ENCODE measurements around the gene ITIH1. TPM values are rescaled to one million over a fixed set of nuclear protein-coding genes. Genes with fewer than 3 reads are reported as not detected.

Gene ITIH1
- total RNA-seq, 1 experiment from 2014 or later: 0.26 TPM

- TF ChIP-seq, protein P1, sequence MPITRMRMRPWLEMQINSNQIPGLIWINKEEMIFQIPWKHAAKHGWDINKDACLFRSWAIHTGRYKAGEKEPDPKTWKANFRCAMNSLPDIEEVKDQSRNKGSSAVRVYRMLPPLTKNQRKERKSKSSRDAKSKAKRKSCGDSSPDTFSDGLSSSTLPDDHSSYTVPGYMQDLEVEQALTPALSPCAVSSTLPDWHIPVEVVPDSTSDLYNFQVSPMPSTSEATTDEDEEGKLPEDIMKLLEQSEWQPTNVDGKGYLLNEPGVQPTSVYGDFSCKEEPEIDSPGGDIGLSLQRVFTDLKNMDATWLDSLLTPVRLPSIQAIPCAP (CRISPR knock-in tag; IDR thresholded peaks at IDR 0.05): no peak
These were observed 21.1 kb downstream of the ITIH1 start (continued) for GRCh38 chr3:52798376-52798977.

GRCh38 chr3:52798978-52799476 lies 21.6 kb downstream of the ITIH1 start:
- peak; percentile 79 for DNase-seq (ENCODE audit: low spot score)

DNA sequence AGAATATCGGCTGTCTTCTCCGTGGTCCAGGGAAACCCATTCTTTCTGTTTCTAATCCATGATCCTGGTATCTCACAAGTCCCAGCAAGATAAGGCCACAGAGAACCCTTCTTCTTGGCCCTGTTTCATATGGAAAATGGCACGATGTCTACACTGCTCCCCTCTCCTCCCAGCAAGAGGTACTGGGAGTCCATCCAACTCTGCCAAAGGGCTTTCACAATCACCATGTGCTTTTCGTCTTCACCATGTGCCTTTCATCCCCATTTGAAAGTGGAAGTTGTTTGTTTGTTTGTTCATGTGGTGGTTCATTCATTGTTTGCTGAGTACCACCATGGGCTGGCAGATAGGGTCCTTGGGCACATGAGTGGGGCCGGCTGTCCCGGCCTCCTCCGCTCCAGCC lies 22.7 kb downstream of the ITIH1 start:
- CTCF ChIA-PET: interaction anchor here (0.7 to 3.6 kb wide), 9 partner anchors 8 to 85 kb away, joined by 3 to 61 read pairs (median 17); partner anchors contain the start of gene NEK4
- no peak for DNase-seq (ENCODE audit: low spot score)
- no peak for TF ChIP-seq ZNF317 (CRISPR knock-in tag; IDR thresholded peaks at IDR 0.05; ENCODE audit: borderline replicate concordance, low read depth)
- TF ChIP-seq ATF3 (CRISPR knock-in tag; conservative IDR thresholded peaks at IDR 0.05): no peak
- TF ChIP-seq NFATC4 (CRISPR knock-in tag; IDR thresholded peaks at IDR 0.05): no peak
- TF ChIP-seq SP1 (CRISPR knock-in tag; conservative IDR thresholded peaks at IDR 0.05): no peak
- TF ChIP-seq TP53 (CRISPR knock-in tag; IDR thresholded peaks at IDR 0.05): no peak

More at GRCh38 chr3:52798978-52799476, 21.6 kb downstream of the ITIH1 start:
- no peak overlapping the region for H3K27ac Mint-ChIP-seq
- H3K4me3 Mint-ChIP-seq: no peak overlapping the region
- no peaks in the 10 kb centered on the region for H3K4me1 Mint-ChIP-seq
- no peaks in the 10 kb centered on the region; the same call in 1 of the 2 replicates for H3K27me3 Mint-ChIP-seq (ENCODE audit: low read depth)
- TF ChIP-seq, protein P2, sequence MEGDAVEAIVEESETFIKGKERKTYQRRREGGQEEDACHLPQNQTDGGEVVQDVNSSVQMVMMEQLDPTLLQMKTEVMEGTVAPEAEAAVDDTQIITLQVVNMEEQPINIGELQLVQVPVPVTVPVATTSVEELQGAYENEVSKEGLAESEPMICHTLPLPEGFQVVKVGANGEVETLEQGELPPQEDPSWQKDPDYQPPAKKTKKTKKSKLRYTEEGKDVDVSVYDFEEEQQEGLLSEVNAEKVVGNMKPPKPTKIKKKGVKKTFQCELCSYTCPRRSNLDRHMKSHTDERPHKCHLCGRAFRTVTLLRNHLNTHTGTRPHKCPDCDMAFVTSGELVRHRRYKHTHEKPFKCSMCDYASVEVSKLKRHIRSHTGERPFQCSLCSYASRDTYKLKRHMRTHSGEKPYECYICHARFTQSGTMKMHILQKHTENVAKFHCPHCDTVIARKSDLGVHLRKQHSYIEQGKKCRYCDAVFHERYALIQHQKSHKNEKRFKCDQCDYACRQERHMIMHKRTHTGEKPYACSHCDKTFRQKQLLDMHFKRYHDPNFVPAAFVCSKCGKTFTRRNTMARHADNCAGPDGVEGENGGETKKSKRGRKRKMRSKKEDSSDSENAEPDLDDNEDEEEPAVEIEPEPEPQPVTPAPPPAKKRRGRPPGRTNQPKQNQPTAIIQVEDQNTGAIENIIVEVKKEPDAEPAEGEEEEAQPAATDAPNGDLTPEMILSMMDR (IDR thresholded peaks at IDR 0.05): peak; percentile 64
- TF ChIP-seq CBFB (CRISPR knock-in tag; IDR thresholded peaks at IDR 0.05; ENCODE audit: low read depth) (no peak), SMAD3 (CRISPR knock-in tag; IDR thresholded peaks at IDR 0.05; ENCODE audit: borderline replicate concordance) (no peak)
- H3K9me3 Mint-ChIP-seq: no peaks in the 10 kb centered on the region
- CTCF ChIA-PET: interaction anchor here (0.5 to 3.6 kb wide), 32 partner anchors 9 to 546 kb away, joined by 3 to 61 read pairs (median 3); partner anchors contain the start of genes MUSTN1 and NEK4
- POLR2A ChIA-PET: interaction anchor here (0.7 kb wide), 1 partner anchor 8 kb away, joined by 3 read pairs; no protein-coding TSS in a partner anchor
- H3K36me3 Mint-ChIP-seq: no peaks in the 10 kb centered on the region
- peak; percentile 94 for ATAC-seq

DNA sequence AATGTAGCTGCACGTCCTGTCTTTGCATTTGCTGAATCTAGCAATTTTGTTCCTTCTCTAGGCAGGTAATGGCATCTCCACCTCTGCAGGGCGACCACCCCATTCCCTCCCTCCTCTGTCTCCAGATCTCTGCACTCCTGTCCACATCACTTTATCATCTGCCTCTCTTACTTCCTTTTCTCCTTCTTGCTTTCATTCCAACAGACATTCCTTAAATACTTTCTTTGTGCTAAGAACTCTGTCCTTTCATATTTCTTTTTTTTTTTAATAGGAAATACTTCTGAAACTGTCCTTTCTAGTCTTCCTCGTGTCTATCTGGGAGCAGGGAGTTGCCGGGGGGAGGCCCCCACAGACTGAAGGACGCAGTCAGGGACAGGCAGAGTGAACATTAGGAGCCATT lies 24.4 kb downstream of the ITIH1 start:
- DNase-seq (ENCODE audit: low spot score): no peak
- no peaks in the 10 kb centered on the region for H3K4me1 Mint-ChIP-seq
- CTCF ChIA-PET: interaction anchor here (1.3 to 2.1 kb wide), 2 partner anchors 9 to 15 kb away, joined by 3 to 11 read pairs; no protein-coding TSS in a partner anchor
- no peak overlapping the region for H3K27ac Mint-ChIP-seq
- POLR2A ChIA-PET: no interaction called here
- ATAC-seq: no peak
- no peaks in the 10 kb centered on the region for H3K9me3 Mint-ChIP-seq
- H3K36me3 Mint-ChIP-seq: no peaks in the 10 kb centered on the region
- no peak overlapping the region for H3K4me3 Mint-ChIP-seq
- H3K27me3 Mint-ChIP-seq (ENCODE audit: low read depth): no peaks in the 10 kb centered on the region; the same call in 1 of the 2 replicates
- TF ChIP-seq, protein P3, sequence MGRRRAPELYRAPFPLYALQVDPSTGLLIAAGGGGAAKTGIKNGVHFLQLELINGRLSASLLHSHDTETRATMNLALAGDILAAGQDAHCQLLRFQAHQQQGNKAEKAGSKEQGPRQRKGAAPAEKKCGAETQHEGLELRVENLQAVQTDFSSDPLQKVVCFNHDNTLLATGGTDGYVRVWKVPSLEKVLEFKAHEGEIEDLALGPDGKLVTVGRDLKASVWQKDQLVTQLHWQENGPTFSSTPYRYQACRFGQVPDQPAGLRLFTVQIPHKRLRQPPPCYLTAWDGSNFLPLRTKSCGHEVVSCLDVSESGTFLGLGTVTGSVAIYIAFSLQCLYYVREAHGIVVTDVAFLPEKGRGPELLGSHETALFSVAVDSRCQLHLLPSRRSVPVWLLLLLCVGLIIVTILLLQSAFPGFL (CRISPR knock-in tag; IDR thresholded peaks at IDR 0.05; ENCODE audit: borderline replicate concordance): no peak
- TF ChIP-seq SOX15 (CRISPR knock-in tag; IDR thresholded peaks at IDR 0.05) (no peak), FOXP4 (CRISPR knock-in tag; IDR thresholded peaks at IDR 0.05) (no peak), TEAD1 (CRISPR knock-in tag; IDR thresholded peaks at IDR 0.05) (no peak), SMAD4 (CRISPR knock-in tag; IDR thresholded peaks at IDR 0.05) (no peak), ZBTB21 (CRISPR knock-in tag; IDR thresholded peaks at IDR 0.05; ENCODE audit: borderline replicate concordance) (no peak), FOXP1 (CRISPR knock-in tag; IDR thresholded peaks at IDR 0.05; ENCODE audit: borderline replicate concordance) (no peak), ATF2 (CRISPR knock-in tag; IDR thresholded peaks at IDR 0.05; ENCODE audit: borderline replicate concordance, low read depth) (no peak)
- TF ChIP-seq, protein P4, sequence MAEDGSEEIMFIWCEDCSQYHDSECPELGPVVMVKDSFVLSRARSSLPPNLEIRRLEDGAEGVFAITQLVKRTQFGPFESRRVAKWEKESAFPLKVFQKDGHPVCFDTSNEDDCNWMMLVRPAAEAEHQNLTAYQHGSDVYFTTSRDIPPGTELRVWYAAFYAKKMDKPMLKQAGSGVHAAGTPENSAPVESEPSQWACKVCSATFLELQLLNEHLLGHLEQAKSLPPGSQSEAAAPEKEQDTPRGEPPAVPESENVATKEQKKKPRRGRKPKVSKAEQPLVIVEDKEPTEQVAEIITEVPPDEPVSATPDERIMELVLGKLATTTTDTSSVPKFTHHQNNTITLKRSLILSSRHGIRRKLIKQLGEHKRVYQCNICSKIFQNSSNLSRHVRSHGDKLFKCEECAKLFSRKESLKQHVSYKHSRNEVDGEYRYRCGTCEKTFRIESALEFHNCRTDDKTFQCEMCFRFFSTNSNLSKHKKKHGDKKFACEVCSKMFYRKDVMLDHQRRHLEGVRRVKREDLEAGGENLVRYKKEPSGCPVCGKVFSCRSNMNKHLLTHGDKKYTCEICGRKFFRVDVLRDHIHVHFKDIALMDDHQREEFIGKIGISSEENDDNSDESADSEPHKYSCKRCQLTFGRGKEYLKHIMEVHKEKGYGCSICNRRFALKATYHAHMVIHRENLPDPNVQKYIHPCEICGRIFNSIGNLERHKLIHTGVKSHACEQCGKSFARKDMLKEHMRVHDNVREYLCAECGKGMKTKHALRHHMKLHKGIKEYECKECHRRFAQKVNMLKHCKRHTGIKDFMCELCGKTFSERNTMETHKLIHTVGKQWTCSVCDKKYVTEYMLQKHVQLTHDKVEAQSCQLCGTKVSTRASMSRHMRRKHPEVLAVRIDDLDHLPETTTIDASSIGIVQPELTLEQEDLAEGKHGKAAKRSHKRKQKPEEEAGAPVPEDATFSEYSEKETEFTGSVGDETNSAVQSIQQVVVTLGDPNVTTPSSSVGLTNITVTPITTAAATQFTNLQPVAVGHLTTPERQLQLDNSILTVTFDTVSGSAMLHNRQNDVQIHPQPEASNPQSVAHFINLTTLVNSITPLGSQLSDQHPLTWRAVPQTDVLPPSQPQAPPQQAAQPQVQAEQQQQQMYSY (CRISPR knock-in tag; IDR thresholded peaks at IDR 0.05): no peak

More for the DNA sequence above, 22.7 kb downstream of the ITIH1 start:
- no peaks in the 10 kb centered on the region for H3K36me3 Mint-ChIP-seq
- no peaks in the 10 kb centered on the region for H3K4me1 Mint-ChIP-seq
- no peak overlapping the region for H3K27ac Mint-ChIP-seq
- POLR2A ChIA-PET: no interaction called here
- no peaks in the 10 kb centered on the region for H3K9me3 Mint-ChIP-seq
- H3K4me3 Mint-ChIP-seq: no peak overlapping the region
- ATAC-seq: no peak
- H3K27me3 Mint-ChIP-seq (ENCODE audit: low read depth): no peaks in the 10 kb centered on the region; the same call in 1 of the 2 replicates

All from WTC11 (cell line).